Measurements from ENCODE around the gene LZTR1.

The LZTR1 gene

GRCh38 chr22:21014202-21014725 is 32.2 kb downstream of the LZTR1 start:
- DNase-seq (ENCODE audit: low read depth in 2 of 3, low spot score in 1 of 3) = peak; percentile 74 to 86 (median 75)

GRCh38 chr22:21014726-21015465 is 32.8 kb downstream of the LZTR1 start, which contains the start of gene P2RX6:
Gene P2RX6 (plus strand): TSS chr22:21015165. CDS start chr22:21015175, 10 bp downstream.
- DNase-seq (ENCODE audit: low read depth in 2 of 3, low spot score in 1 of 3) = no peak

- DNase-seq (ENCODE audit: low read depth in 2 of 3, low spot score in 1 of 3) = no peak
Observed at GRCh38 chr22:21015466-21016006, 33.4 kb downstream of the LZTR1 start.

GRCh38 chr22:21016644-21017420 is 34.7 kb downstream of the LZTR1 start:
- no peak for DNase-seq (ENCODE audit: low read depth in 2 of 3, low spot score in 1 of 3)

GRCh38 chr22:21018314-21018713 is 36.2 kb downstream of the LZTR1 start:
- DNase-seq (ENCODE audit: low read depth in 2 of 3, low spot score in 1 of 3) = no peak

GRCh38 chr22:21020802-21021429 is 38.8 kb downstream of the LZTR1 start:
- DNase-seq (ENCODE audit: low read depth in 2 of 3, low spot score in 1 of 3) = no peak

- DNase-seq (ENCODE audit: low read depth in 2 of 3, low spot score in 1 of 3) = no peak
Observed at GRCh38 chr22:21022507-21022906, 40.4 kb downstream of the LZTR1 start.

- DNase-seq (ENCODE audit: low read depth in 2 of 3, low spot score in 1 of 3) = no peak
Observed at GRCh38 chr22:21022955-21023614, 41.0 kb downstream of the LZTR1 start.

- no peak for DNase-seq (ENCODE audit: low read depth in 2 of 3, low spot score in 1 of 3)
Observed at GRCh38 chr22:21025266-21025665, 43.2 kb downstream of the LZTR1 start.

- no peak for DNase-seq (ENCODE audit: low read depth in 2 of 3, low spot score in 1 of 3)
Observed at GRCh38 chr22:21025763-21026755, 44.0 kb downstream of the LZTR1 start.

- no peak for DNase-seq (ENCODE audit: low read depth in 2 of 3, low spot score in 1 of 3)
Observed at GRCh38 chr22:21026783-21027692, 44.9 kb downstream of the LZTR1 start.

- no peak for DNase-seq (ENCODE audit: low read depth in 2 of 3, low spot score in 1 of 3)
Observed at GRCh38 chr22:21028277-21029251, 46.5 kb downstream of the LZTR1 start.

- DNase-seq (ENCODE audit: low read depth in 2 of 3, low spot score in 1 of 3) = no peak
Observed at GRCh38 chr22:21029486-21030025, 47.5 kb downstream of the LZTR1 start.

GRCh38 chr22:21030032-21030431 is 47.9 kb downstream of the LZTR1 start:
- DNase-seq (ENCODE audit: low read depth in 2 of 3, low spot score in 1 of 3) = no peak

GRCh38 chr22:21030621-21031544 is 48.8 kb downstream of the LZTR1 start:
- DNase-seq (ENCODE audit: low read depth in 2 of 3, low spot score in 1 of 3) = no peak

- no peak for DNase-seq (ENCODE audit: low read depth in 2 of 3, low spot score in 1 of 3)
Observed at GRCh38 chr22:21031545-21032036, 49.5 kb downstream of the LZTR1 start.

All from stimulated activated CD4-positive, alpha-beta T cell treated with anti-CD3 and anti-CD28 coated beads, Interleukin-12 subunit alpha, Interleukin-12 subunit beta, amount 100 ng/mL, for 48 hours (primary cell).